Colon (tissue), 2 donors: ENCODE measurements around the gene PPP1R9B.

Experiments used
- FAIRE-seq: peaks from 2 replicates; lab custom pipeline; 2012; peaks lifted over from hg19 to GRCh38; lab: Jason Lieb, UNC
- donor health status: control.
- donor health status: control.

The PPP1R9B gene

DNA sequence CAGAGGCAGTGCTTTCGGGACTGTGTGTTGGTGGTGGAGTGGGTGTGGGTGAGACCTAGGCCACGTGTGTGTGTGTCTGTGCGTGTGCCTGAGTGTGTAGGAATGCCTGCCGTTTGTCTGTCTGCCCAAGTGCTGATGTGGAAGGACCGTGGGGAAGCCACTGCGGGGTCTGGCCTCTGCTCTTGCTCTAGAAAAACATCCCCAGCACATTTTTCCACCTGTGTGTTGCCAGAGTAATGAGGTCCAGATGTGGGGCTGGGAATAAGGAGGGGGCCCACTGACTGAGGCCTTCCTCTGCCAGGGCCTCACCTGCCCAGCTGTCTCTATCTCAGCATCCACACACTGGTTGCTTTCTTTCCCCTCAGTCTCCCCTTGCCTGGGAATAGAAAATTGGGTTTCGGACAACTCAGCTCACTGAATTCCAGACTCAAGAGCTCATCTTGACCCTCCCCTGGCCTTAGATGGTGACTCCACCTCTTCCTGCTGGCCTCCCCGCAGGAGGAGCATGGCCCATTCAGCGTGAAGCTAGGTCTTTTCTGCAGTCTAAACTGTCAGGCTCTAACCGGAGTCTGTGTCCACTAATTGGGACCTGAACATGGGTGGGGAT, 23.0 kb upstream of the PPP1R9B start:
- no peak for FAIRE-seq

- no peak for FAIRE-seq
These were observed 22.5 kb upstream of the PPP1R9B start for GRCh38 chr17:50172936-50173334.

- no peak for FAIRE-seq
These were observed 21.7 kb upstream of the PPP1R9B start for GRCh38 chr17:50172130-50172529.

DNA sequence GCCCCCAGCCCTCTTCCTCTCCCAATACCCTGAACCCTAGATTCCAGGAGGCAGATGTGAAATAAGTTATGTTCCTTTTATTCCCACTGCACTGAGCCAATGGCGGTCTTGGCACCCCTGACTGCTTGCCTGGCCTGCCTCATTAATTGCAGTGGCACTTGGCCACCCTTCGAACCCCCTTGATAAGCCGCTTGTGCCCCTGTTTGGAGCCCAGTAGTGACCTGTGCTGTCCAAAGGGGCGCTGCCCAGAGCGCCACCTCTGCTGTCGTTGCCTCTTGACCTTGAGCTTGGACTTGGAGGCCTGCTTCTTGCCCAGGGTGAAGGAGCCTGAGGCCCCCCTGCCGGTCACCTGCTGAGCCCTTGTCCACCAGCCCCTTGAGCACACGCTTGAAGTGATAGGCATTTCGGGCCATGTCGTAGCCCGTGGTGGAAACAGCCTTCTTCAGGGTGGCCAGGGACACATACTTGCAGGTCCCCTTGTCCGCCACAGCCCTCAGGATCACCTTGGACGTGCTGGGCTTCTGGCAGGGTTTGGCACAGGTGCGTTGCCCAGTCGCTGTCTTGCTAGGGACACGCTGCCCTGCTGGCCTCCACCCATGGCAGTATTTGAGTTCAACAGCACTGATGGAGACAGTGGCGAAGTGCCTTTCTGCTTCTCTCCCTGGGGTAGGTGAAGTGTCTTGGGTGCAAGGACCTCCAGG, 21.0 kb upstream of the PPP1R9B start:
- FAIRE-seq: no peak

- FAIRE-seq: no peak
These were observed 20.3 kb upstream of the PPP1R9B start for GRCh38 chr17:50170662-50171370.

- no peak for FAIRE-seq
These were observed 19.5 kb upstream of the PPP1R9B start for GRCh38 chr17:50169881-50170459.

- FAIRE-seq: no peak
These were observed 18.8 kb upstream of the PPP1R9B start for GRCh38 chr17:50169121-50169764.

GRCh38 chr17:50168319-50168718, 17.8 kb upstream of the PPP1R9B start:
- FAIRE-seq: no peak

GRCh38 chr17:50167371-50167770, 16.9 kb upstream of the PPP1R9B start:
- FAIRE-seq: no peak

GRCh38 chr17:50166518-50167181, 16.2 kb upstream of the PPP1R9B start:
- FAIRE-seq: no peak

GRCh38 chr17:50165867-50166517, 15.5 kb upstream of the PPP1R9B start, which contains the start of gene SGCA:
Gene SGCA, plus strand, starts transcription at chr17:50166005. Its CDS starts 36 bp downstream, at chr17:50166041.
- FAIRE-seq: no peak

DNA sequence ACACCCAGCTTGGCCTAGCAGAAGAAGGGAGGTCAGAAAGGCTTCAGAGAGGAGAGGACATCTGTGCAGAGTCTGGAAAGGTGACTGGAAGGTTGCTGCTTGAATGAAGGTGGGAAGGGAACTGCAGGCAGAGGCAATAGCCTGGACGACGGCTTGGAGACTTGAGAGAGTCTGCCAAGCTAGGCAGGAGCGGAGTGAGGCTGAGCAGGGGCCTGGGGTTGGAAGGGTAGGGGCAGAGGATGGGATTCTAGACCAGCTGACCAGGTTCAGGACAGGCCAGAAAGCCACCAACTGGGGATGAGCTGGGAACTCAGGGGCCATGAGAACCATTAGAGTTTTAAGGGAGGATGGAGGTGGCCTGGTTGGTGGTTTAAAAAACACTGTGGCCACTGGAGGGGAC, 15.0 kb upstream of the PPP1R9B start:
- no peak for FAIRE-seq

DNA sequence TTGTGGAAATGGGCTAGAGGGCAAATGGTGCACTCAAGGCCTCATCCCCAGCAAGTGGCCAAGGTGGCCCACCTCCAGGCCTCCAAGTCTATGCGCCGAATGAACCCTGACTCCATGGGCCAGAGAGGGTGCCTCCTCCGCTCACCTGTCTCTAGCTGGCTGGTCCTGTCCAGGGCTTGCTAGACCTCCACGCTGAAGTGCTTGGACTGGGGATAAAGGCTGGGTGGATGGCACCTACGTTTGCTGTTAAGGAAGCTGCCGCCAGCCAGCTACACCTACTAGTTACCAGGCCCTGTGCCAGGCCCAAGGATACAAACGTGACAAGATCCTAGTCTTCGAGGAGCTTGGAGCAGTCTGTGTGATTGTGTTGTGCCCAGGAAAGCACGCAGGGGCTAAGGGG, 14.6 kb upstream of the PPP1R9B start:
- FAIRE-seq: no peak

DNA sequence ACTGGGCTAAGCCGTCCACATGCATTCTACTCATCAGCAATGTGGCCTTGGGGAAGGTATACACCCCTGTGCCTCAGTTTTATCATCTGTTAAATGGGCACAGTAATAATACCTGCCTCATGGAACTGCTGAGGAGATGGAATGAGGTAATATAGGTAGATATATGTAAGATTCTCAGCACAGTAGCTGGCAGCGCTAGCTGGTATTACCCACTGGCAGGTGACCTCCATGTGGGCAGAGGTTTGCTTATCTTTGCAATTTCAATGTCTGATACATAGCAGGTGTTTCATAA, 14.2 kb upstream of the PPP1R9B start:
- no peak for FAIRE-seq

- no peak for FAIRE-seq
These were observed 13.6 kb upstream of the PPP1R9B start for GRCh38 chr17:50163843-50164696.

- FAIRE-seq: no peak
These were observed 12.2 kb upstream of the PPP1R9B start for GRCh38 chr17:50162466-50163254.

DNA sequence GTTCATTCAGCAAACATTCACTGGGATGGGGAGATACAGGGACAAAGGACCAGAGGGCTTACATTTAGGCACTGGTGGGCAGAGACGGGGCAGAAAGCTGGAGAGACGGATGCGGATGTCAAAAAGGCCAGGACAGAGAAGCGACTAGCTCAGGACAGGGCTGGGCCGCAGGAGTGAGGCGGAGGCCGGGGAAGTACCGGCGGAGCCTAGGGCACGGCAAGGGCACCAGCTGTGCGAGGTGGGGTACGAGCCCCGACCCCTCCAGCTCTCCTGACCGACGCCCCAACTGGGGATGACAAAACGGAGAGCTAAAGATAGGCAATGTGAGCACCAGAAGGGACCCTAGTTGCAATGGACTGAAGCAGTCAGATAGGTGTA, 11.4 kb upstream of the PPP1R9B start:
- FAIRE-seq: no peak

- no peak for FAIRE-seq
These were observed 10.8 kb upstream of the PPP1R9B start for GRCh38 chr17:50161023-50161910.

GRCh38 chr17:50157891-50158290, 7.4 kb upstream of the PPP1R9B start:
- no peak for FAIRE-seq
